Measurements from ENCODE around the gene DCP1B. TPM values are rescaled to one million over a fixed set of nuclear protein-coding genes. Genes with fewer than 3 reads are reported as not detected.

The DCP1B gene
- total and polyA plus RNA-seq, 2 donors (not counting 3 experiments of a cell fraction or from before 2014, with no cell fraction given), result 11.2 to 19.8 TPM

- Histone ChIP-seq H3K9ac (replicated peaks; ENCODE audit: extremely low read depth, insufficient read depth, low read length) (no peak overlapping the region), H3K4me2 (ENCODE audit: insufficient read depth, low read length) (no peak overlapping the region), H3K4me1 (ENCODE audit: control insufficient read depth, extremely low read depth, insufficient read depth, low read length) (no peaks in the 10 kb centered on the region), H3K36me3 (ENCODE audit: control insufficient read depth in 2 of 2, extremely low read depth in 1 of 2, insufficient read depth in 2 of 2, low read length in 2 of 2) (no peaks in the 10 kb centered on the region), H3K27ac (ENCODE audit: insufficient read depth, low read depth, low read length) (no peak overlapping the region), H3K27me3 (ENCODE audit: control insufficient read depth in 2 of 2, insufficient read depth in 2 of 2, low read length in 2 of 2) (peaks cover 5 to 19% of the 10 kb centered on the region in 2 experiments), H3K9me3 (replicated peaks; ENCODE audit: control insufficient read depth, insufficient read depth, low read length) (no peaks in the 10 kb centered on the region), H3K9me1 (replicated peaks; ENCODE audit: control insufficient read depth, extremely low read depth, insufficient read depth, low read length) (no peaks in the 10 kb centered on the region), H4K20me1 (replicated peaks; ENCODE audit: control insufficient read depth, extremely low read depth, insufficient read depth, low read length) (no peaks in the 10 kb centered on the region), H2AFZ (ENCODE audit: low read depth, low read length) (no peak overlapping the region), H3K79me2 (ENCODE audit: control insufficient read depth, insufficient read depth, low read length) (no peaks in the 10 kb centered on the region), H3K4me3 (replicated peaks in 1 of 3; ENCODE audit: insufficient read depth in 1 of 3, low read depth in 1 of 3, low read length in 3 of 3) (no peak overlapping the region)
- no TSS peak for BruUV-seq (replicated peaks)
- POLR2A ChIA-PET, result no interaction called here
- intact Hi-C loops (cut with micrococcal nuclease) (no loop called here), dilution Hi-C loops (cut with MboI; ENCODE audit: extremely low pct_ligation_motif_present, low sequenced_read_pairs) (no loop called here)
- CTCF ChIA-PET, result interaction anchor here (1.6 kb wide), 1 partner anchor 9 kb away, joined by 5 read pairs; no protein-coding TSS in a partner anchor
- no peak for FAIRE-seq
- DNase-seq (ENCODE audit: low read depth, low spot score), result no peak
- TF ChIP-seq EZH2 (IDR thresholded peaks at IDR 0.05; ENCODE audit: borderline replicate concordance, low read depth, low read length, severe bottlenecking), result no peak
- TF ChIP-seq MYC (IDR thresholded peaks at IDR 0.05; ENCODE audit: low read depth, low read length), result no peak
- no peak for TF ChIP-seq GATA2 (IDR thresholded peaks at IDR 0.05; ENCODE audit: insufficient read depth, insufficient read length, low read depth, low read length)
- TF ChIP-seq FOS (IDR thresholded peaks at IDR 0.05; ENCODE audit: borderline replicate concordance, insufficient read depth, low read length), result no peak
- no peak for TF ChIP-seq POLR2A (IDR thresholded peaks at IDR 0.05; ENCODE audit: low read depth, low read length)
- no peak for TF ChIP-seq MAX (IDR thresholded peaks at IDR 0.05; ENCODE audit: insufficient read depth, insufficient read length)
- no peak for TF ChIP-seq POLR2AphosphoS5 (IDR thresholded peaks at IDR 0.05; ENCODE audit: insufficient read depth, low read depth, low read length)
- no peak for TF ChIP-seq JUN (IDR thresholded peaks at IDR 0.05; ENCODE audit: borderline replicate concordance, insufficient read depth, insufficient read length, low read depth)
- no peak for TF ChIP-seq CTCF (IDR thresholded peaks at IDR 0.05; ENCODE audit: extremely low read depth in 1 of 2, insufficient read depth in 1 of 2, low read depth in 1 of 2, low read length in 2 of 2)
Observed at GRCh38 chr12:1896964-1897363, 107.3 kb downstream of the DCP1B start.

Other genes starting within 250 kb of the DCP1B start
- not detected in 2 replicates for gene LRTM2, start 183.9 kb downstream of the DCP1B start, total RNA-seq
- not detected in 2 replicates for gene LRTM2, start 183.9 kb downstream of the DCP1B start, polyA plus RNA-seq
- gene CACNA2D4, start 85.8 kb downstream of the DCP1B start, total RNA-seq, result 0.51 and 0.73 TPM in 2 replicates
- 0.58 and 0.67 TPM in 2 replicates for gene CACNA2D4, start 85.8 kb downstream of the DCP1B start, polyA plus RNA-seq
- not detected in 2 replicates for gene CACNA1C, start 48.5 kb upstream of the DCP1B start, total RNA-seq
- not detected in 2 replicates for gene CACNA1C, start 48.5 kb upstream of the DCP1B start, polyA plus RNA-seq

Data from endothelial cell of umbilical vein (primary cell).